ENCODE measurements around the gene EYA2. TPM values are rescaled to one million over a fixed set of nuclear protein-coding genes. Genes with fewer than 3 reads are reported as not detected.

Gene EYA2
- polyA plus RNA-seq, 3 donors: 0.04 to 0.16 TPM; not detected in 1

- H2AFZ ChIP-seq (ENCODE audit: insufficient read depth, low read depth, low read length, poor library complexity, severe bottlenecking): no peak overlapping the region
- H4K20me1 ChIP-seq (ENCODE audit: insufficient read depth, low read length): no peaks in the 10 kb centered on the region
- no peak overlapping the region for H3K4me3 ChIP-seq (replicated peaks in 1 of 3; ENCODE audit: low read depth in 2 of 3, low read length in 3 of 3)
- H3K27ac ChIP-seq (ENCODE audit: low read depth in 1 of 2, low read length in 2 of 2): no peak overlapping the region
- H3K4me1 ChIP-seq (ENCODE audit: control insufficient read depth in 1 of 2, insufficient read depth in 2 of 2, low read length in 2 of 2): no peaks in the 10 kb centered on the region
- 42% methylated on average over 5 of the region's 5 CpGs for WGBS (ENCODE audit: insufficient coverage)
- no peak overlapping the region for H3K9ac ChIP-seq (ENCODE audit: insufficient read depth, low read length, poor library complexity, severe bottlenecking)
- Mint-ChIP-seq H3K4me1 (peaks cover 2% of the 10 kb centered on the region), H3K27me3 (ENCODE audit: low read depth in 3 of 3) (peaks cover 2 to 11% (median 6%) of the 10 kb centered on the region in 3 donors), H3K9me3 (peaks cover under 1 to 8% (median 4%) of the 10 kb centered on the region in 7 donors), H3K27ac (no peak overlapping the region), H3K4me3 (no peak overlapping the region), H3K36me3 (no peaks in the 10 kb centered on the region)
- H3K27me3 ChIP-seq (ENCODE audit: control insufficient read depth in 2 of 2, insufficient read depth in 2 of 2, low read length in 2 of 2): no peaks in the 10 kb centered on the region
- H3K9me3 ChIP-seq (replicated peaks in 1 of 2; ENCODE audit: control insufficient read depth in 1 of 2, insufficient read depth in 1 of 2, low read length in 2 of 2): peaks cover 0 to 5% of the 10 kb centered on the region in 2 donors
- TF ChIP-seq, protein P1, sequence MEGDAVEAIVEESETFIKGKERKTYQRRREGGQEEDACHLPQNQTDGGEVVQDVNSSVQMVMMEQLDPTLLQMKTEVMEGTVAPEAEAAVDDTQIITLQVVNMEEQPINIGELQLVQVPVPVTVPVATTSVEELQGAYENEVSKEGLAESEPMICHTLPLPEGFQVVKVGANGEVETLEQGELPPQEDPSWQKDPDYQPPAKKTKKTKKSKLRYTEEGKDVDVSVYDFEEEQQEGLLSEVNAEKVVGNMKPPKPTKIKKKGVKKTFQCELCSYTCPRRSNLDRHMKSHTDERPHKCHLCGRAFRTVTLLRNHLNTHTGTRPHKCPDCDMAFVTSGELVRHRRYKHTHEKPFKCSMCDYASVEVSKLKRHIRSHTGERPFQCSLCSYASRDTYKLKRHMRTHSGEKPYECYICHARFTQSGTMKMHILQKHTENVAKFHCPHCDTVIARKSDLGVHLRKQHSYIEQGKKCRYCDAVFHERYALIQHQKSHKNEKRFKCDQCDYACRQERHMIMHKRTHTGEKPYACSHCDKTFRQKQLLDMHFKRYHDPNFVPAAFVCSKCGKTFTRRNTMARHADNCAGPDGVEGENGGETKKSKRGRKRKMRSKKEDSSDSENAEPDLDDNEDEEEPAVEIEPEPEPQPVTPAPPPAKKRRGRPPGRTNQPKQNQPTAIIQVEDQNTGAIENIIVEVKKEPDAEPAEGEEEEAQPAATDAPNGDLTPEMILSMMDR (IDR thresholded peaks at IDR 0.05): no peak
- H3K4me2 ChIP-seq (replicated peaks; ENCODE audit: extremely low read depth, low read length, poor library complexity, severe bottlenecking): no peak overlapping the region
- no peaks in the 10 kb centered on the region for H3K79me2 ChIP-seq (ENCODE audit: insufficient read depth, low read length)
- H3K36me3 ChIP-seq (replicated peaks in 1 of 2; ENCODE audit: control insufficient read depth in 1 of 2, insufficient read depth in 2 of 2, low read length in 2 of 2): no peaks in the 10 kb centered on the region
- intact Hi-C loops (cut with micrococcal nuclease): no loop called here
- DNase-seq: no peak
Observed at GRCh38 chr20:47040506-47041125, 146.0 kb downstream of the EYA2 start.

DNA sequence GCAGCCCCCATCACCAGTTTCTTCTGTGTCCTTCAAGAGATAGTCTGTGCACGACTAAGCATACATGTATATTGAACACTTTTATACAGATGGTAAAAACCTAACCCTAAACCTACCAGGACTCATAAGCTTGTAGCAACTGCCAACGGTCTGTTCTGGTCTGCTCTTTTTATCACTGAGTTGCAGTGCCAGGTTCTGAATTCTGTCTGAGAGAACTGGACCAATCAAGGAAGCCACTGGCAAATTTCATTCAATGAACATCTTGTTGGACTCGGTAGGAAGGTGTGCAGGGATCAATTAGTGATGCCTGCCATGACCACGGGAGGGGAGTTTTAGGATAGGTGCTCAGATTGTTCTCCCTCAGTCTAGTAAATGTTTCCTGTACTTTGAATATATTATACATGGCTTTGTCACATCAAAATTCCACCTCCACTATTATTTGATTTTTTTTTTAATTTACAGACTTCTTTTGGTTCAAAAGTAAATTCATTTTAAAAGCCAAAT, 146.8 kb downstream of the EYA2 start:
- H3K4me1 ChIP-seq (ENCODE audit: control insufficient read depth in 1 of 2, insufficient read depth in 2 of 2, low read length in 2 of 2): no peaks in the 10 kb centered on the region
- no peaks in the 10 kb centered on the region for H3K36me3 Mint-ChIP-seq
- H3K4me3 ChIP-seq (replicated peaks in 1 of 3; ENCODE audit: low read depth in 2 of 3, low read length in 3 of 3): no peak overlapping the region
- H3K36me3 ChIP-seq (replicated peaks in 1 of 2; ENCODE audit: control insufficient read depth in 1 of 2, insufficient read depth in 2 of 2, low read length in 2 of 2): no peaks in the 10 kb centered on the region
- H3K27me3 ChIP-seq (ENCODE audit: control insufficient read depth in 2 of 2, insufficient read depth in 2 of 2, low read length in 2 of 2): no peaks in the 10 kb centered on the region
- peaks cover 0 to 11% (median 6%) of the 10 kb centered on the region in 3 donors for H3K27me3 Mint-ChIP-seq (ENCODE audit: low read depth in 3 of 3)
- no peak overlapping the region for H2AFZ ChIP-seq (ENCODE audit: insufficient read depth, low read depth, low read length, poor library complexity, severe bottlenecking)
- H3K4me2 ChIP-seq (replicated peaks; ENCODE audit: extremely low read depth, low read length, poor library complexity, severe bottlenecking): no peak overlapping the region
- H3K4me3 Mint-ChIP-seq: no peak overlapping the region
- 100% methylated on average over 3 of the region's 4 CpGs for WGBS (ENCODE audit: insufficient coverage)
- TF ChIP-seq, protein P1 (IDR thresholded peaks at IDR 0.05): no peak
- H3K27ac ChIP-seq (ENCODE audit: low read depth in 1 of 2, low read length in 2 of 2): no peak overlapping the region
- no peaks in the 10 kb centered on the region for H4K20me1 ChIP-seq (ENCODE audit: insufficient read depth, low read length)
- peaks cover 0 to 5% of the 10 kb centered on the region in 2 donors for H3K9me3 ChIP-seq (replicated peaks in 1 of 2; ENCODE audit: control insufficient read depth in 1 of 2, insufficient read depth in 1 of 2, low read length in 2 of 2)
- H3K4me1 Mint-ChIP-seq: peaks cover 2% of the 10 kb centered on the region
- H3K9me3 Mint-ChIP-seq: peaks cover 3 to 11% (median 6%) of the 10 kb centered on the region in 7 donors
- intact Hi-C loops (cut with micrococcal nuclease): no loop called here
- H3K9ac ChIP-seq (ENCODE audit: insufficient read depth, low read length, poor library complexity, severe bottlenecking): no peak overlapping the region
- H3K27ac Mint-ChIP-seq: no peak overlapping the region
- DNase-seq: no peak
- H3K79me2 ChIP-seq (ENCODE audit: insufficient read depth, low read length): no peaks in the 10 kb centered on the region

All from CD14-positive monocyte (primary cell).